Fibroblast of villous mesenchyme (primary cell): ENCODE measurements around the gene DCHS1. TPM values are rescaled to one million over a fixed set of nuclear protein-coding genes. Genes with fewer than 3 reads are reported as not detected.

Experiments used
- DNase-seq: peaks from one replicate; pipeline ENCODE4 v3.0.0-alpha.2; 2010; ENCODE audit warnings: low read depth
- H3K4me3 ChIP-seq: 2 replicates; pipeline ENCODE4 v1.5.1; 2011; ENCODE audit warnings: low read depth, mild to moderate bottlenecking, low read length
- total RNA-seq: library from RNA; depleted of rRNA; stranded (reverse); fragments of >200 nt; gene quantifications from 2 replicates; pipeline ENCODE4 v1.2.3, GENCODE V29; 2012
- TF ChIP-seq, protein P1 (sequence below): IDR thresholded peaks from 2 replicates; pipeline ENCODE4 v1.5.1; 2012; ENCODE audit warnings: low read depth, mild to moderate bottlenecking, low read length; ENCODE audit not compliant: insufficient read depth

The DCHS1 gene
- total RNA-seq, 1 donor, result 33.7 TPM

DNA sequence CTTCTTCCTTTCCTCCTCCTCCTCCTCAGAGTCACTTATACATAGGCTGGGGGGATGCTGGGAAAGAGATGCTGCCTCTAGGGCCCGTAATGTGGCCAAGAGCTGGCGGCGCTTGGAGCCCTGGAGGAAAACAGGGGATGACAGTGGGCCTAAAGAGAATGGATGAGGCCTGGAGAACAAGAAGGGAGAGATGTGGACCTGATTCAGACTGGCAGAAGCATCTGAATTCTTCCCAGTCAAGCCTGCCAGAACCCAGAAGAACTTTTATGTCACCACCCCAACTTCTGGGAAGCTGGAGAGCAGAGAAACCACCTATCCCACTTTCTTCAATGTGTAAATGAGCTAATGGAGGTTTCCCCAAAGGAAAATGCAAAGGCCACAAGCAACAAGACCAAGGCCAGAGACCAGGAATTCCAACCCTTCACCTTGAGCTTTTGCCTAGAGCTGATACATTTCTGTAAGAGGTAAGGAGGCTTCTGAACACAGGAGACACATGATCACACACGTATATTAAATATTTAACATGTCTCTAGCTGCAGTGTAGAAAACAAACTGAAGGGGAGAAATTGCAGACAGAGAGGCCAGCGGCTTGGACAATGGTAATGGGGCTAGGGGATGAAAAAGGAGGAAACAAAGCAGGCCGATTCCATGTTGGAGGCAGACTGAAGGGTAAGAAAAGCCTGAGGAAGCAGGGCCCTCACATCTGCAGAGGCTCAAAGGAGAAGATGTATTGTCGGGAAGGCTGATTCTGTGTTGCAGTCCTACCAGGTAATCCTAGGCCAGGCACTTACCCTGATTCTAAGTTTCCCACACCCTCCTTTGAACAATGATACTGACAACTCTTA lies 53.3 kb downstream of the DCHS1 start:
- TF ChIP-seq, protein P1, sequence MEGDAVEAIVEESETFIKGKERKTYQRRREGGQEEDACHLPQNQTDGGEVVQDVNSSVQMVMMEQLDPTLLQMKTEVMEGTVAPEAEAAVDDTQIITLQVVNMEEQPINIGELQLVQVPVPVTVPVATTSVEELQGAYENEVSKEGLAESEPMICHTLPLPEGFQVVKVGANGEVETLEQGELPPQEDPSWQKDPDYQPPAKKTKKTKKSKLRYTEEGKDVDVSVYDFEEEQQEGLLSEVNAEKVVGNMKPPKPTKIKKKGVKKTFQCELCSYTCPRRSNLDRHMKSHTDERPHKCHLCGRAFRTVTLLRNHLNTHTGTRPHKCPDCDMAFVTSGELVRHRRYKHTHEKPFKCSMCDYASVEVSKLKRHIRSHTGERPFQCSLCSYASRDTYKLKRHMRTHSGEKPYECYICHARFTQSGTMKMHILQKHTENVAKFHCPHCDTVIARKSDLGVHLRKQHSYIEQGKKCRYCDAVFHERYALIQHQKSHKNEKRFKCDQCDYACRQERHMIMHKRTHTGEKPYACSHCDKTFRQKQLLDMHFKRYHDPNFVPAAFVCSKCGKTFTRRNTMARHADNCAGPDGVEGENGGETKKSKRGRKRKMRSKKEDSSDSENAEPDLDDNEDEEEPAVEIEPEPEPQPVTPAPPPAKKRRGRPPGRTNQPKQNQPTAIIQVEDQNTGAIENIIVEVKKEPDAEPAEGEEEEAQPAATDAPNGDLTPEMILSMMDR, result no peak
- no peak for DNase-seq

DNA sequence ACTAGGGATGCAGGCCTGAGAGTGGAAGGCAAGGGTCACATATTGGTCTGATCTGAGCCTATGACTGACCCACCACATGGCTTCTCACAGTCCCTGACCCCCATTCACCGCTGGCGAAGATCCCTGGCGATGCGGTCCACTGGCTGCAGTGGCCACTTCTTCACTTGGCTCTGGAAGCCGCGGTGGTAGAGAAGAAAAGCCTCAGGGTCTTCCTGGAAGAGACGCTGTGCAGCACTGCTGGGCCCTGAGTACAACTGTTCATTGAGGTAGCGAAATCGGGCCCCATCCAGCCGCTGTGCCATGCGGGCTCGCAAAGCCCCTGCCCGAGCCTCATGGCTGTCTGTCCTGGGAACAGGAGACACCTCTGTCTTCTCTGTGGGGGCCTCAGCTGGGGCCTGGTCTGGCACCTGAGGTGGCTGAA lies 54.6 kb downstream of the DCHS1 start:
- H3K4me3 ChIP-seq, result no peak overlapping the region
- no peak for DNase-seq
- TF ChIP-seq, protein P1, result no peak

More for the DNA sequence above, 53.3 kb downstream of the DCHS1 start:
- peak overlapping the region; percentile 98 for H3K4me3 ChIP-seq

DNA sequence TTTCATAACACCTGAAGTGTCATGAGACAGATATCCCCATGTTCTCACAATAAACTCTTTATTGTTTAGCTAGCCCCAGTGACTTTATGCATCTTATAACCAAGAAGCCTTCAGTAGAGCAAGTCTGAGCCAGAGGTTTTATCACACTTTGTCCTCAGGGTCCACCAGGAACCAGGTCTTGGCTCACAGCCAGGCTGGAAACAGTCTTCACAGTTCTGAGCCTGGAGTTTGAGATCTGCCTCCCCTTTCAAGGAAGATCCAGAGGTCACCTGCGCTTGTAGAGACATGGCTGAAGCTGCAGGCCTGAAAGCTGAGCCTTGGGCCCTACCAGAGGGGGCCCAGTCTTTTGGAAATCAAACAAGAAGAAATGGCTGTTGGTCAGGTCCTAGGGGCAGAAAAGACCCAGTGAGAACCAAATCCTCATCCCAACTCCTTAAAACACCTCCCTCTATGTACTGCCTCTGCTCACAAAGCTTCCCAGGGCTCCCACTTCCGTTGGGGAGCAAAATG lies 55.7 kb downstream of the DCHS1 start:
- no peak for DNase-seq
- TF ChIP-seq, protein P1, result no peak
- H3K4me3 ChIP-seq, result no peak overlapping the region

DNA sequence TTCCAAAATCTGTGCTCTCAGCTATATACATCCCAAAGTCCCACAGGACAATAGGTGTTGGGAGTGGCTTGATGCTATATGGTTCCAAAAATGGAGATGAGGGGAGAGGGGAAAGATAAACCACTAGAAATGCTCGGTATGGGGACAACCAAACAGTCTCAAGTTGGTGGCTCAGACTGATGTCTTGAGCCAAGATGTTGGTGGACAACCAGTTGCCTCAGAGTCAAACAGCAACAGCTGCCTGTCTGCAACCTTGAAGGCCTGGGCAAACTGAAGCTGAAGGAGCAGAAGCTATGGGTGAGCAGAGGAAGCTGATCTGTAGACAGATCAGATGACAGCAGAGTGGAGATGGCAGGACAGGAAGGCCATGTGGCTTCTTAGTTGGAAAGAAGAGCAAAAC lies 56.2 kb downstream of the DCHS1 start:
- TF ChIP-seq, protein P1, result no peak
- no peak overlapping the region for H3K4me3 ChIP-seq
- DNase-seq, result no peak

DNA sequence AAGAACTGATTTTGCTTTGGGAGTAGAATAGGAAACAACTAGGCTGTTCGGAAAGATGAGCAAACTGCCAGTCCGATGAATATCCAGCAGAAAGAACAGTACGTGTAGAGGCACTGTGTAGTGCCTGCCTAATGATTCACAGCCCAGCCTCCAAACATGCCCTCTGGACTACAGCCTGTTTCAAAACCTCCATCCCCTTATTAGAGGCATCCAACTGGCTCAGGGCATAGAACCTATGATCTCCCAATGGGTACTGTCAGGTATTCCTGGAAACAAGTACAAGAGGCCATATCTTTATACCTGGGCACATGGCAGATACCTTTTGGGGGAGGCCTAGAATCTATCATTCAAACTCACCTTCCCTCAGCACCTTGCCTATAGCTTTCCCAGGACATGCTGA lies 57.1 kb downstream of the DCHS1 start:
- DNase-seq, result no peak
- TF ChIP-seq, protein P1, result no peak
- H3K4me3 ChIP-seq, result no peak overlapping the region

DNA sequence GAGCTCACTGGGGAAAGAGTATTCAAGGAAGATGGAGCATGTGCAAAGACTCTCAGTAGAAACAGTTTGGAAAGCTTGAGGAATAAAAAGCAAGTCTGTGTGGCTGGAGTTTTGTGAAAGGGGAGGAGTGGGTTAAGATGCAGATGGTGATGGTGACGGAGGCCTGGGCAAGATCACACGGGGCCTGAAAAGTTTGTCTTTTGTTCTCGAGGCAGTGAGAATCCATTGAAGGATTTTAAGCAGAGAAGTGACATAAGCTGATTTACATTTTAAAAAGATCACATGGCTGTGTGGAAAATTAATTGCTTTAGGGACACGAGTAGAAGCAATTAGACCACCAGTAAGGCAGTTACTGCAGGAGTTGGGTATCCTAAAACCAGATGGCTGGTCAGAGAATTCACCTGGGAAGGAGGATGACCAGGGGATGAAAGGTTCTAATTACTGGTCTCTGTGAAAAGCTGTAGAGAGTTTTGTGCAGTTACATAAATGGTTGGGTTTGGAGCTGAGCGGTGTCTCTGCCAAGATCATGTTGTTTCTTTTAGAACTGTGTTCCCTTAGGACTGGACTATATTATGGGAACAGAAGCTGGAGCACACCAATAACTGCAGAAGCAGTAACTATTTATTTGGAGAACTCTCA lies 59.3 kb downstream of the DCHS1 start:
- no peak overlapping the region for H3K4me3 ChIP-seq
- no peak for DNase-seq
- TF ChIP-seq, protein P1, result no peak
